IMR-90 (cell line): ENCODE measurements around the gene NAV2.

Experiments
- CTCF ChIP-seq: conservative IDR thresholded peaks from 2 replicates; pipeline ENCODE4 v1.5.1; 2012; ENCODE audit warnings: mild to moderate bottlenecking, low read depth, low read length, improper control_type of control experiment
- NFE2L2 ChIP-seq: fragments of 150-350 bp; IDR thresholded peaks from 2 replicates; pipeline ENCODE4 v1.6.1; 2016; ENCODE audit warnings: low read depth, mild to moderate bottlenecking, low read length
- POLR2A ChIP-seq: IDR thresholded peaks from 2 replicates; pipeline ENCODE4 v1.6.1; 2012; ENCODE audit warnings: mild to moderate bottlenecking, low read depth, low read length
- RFX5 ChIP-seq: IDR thresholded peaks from 2 replicates; pipeline ENCODE4 v1.8.0; 2012; ENCODE audit warnings: low read depth, mild to moderate bottlenecking, low read length, moderate library complexity

DNA sequence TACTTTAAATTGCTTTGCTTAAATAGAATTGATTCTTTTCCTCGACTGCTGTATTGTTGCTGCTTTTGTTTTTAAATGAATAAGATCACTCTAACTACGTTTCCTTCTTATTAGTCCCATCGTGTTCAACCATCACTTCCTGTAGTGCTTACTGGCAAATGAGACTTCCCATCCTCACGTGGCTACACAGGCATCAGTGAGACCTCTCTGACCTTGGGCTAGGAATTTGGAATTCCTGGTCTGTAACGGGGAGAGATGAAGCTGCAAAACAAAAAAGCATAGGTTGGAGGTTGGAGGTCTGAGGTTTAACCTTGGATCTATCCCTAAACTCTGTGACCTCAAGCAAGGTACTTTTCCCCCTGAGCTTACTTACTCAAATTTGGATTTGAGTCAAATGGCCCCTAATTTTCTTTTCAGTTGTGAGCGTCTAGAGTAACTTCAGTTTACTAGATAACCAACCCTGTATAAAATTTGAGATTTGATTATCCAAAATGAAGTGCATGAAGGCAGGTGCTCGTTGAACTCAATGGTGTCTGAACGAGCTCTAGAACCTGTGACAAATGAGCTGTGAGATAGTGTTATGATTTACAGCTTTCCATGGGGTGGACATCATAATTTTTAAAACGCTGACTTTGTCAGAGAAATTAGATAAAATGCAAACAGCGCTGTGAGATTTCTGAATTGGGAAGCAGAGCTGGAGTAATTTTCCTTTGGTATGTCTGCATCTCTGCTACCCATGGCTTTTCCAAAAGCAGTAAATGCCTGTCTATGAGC is 296.4 kb downstream of the NAV2 start:
- TF ChIP-seq CTCF (no peak), NFE2L2 (no peak), RFX5 (no peak), POLR2A (no peak)
